ENCODE data around the gene ASB13.

Gene ASB13

DNA sequence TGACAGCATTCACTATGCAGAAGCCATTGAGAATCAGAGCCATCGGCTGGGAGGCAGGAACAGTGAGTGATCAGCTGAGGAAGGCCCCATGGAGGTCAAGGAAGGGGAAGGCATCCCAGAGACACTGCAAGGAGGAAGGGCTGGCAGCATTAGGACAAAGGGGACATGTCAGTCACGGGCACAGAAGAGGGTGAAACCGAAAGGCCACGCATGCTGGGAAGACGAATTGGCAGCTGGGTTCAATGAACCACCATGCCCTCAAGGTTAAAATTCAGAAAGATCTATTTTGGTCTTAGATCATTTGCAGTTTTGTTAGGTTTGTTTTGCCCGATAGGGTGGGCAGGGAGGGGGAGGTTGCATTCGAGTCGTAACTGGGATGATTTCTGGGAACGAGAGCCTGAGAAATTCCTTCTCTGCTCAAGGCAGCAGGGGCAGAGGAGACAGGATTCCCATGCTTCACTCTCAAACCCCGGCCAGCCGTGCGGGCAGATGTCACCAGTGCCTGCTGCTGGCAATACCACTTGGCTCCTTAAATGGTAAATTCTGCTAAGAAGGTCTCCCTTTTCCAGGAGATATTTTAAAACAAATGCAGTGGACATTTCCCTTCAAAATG is 57.7 kb downstream of the ASB13 start:
- DNase-seq (ENCODE audit: low read depth in 2 of 2): no peak
- TF ChIP-seq, protein P1, sequence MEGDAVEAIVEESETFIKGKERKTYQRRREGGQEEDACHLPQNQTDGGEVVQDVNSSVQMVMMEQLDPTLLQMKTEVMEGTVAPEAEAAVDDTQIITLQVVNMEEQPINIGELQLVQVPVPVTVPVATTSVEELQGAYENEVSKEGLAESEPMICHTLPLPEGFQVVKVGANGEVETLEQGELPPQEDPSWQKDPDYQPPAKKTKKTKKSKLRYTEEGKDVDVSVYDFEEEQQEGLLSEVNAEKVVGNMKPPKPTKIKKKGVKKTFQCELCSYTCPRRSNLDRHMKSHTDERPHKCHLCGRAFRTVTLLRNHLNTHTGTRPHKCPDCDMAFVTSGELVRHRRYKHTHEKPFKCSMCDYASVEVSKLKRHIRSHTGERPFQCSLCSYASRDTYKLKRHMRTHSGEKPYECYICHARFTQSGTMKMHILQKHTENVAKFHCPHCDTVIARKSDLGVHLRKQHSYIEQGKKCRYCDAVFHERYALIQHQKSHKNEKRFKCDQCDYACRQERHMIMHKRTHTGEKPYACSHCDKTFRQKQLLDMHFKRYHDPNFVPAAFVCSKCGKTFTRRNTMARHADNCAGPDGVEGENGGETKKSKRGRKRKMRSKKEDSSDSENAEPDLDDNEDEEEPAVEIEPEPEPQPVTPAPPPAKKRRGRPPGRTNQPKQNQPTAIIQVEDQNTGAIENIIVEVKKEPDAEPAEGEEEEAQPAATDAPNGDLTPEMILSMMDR (IDR thresholded peaks at IDR 0.05; ENCODE audit: low read depth, low read length): no peak
- H3K4me3 ChIP-seq (replicated peaks in 1 of 2; ENCODE audit: low read depth in 2 of 2, low read length in 2 of 2): no peak overlapping the region

DNA sequence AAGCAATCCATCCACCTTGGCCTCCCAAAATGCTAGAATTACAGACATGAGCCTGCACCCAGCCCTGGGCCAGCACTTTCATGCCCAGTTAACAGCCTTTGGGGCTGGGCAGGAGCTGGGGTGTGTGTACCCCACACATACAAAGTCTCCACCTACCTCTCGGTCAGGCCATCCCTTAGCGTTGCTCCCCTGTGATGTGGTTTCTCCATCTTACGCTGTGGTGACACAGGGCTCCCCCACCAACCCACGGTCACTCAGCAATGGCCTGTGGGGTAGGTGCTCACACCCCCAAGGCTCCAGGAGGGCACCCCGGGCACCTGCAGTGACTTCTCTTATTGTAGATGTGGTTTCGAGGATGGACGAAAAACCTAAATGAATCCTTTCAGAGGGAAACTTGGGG is 58.8 kb downstream of the ASB13 start:
- H3K4me3 ChIP-seq (replicated peaks in 1 of 2; ENCODE audit: low read depth in 2 of 2, low read length in 2 of 2): no peak overlapping the region
- DNase-seq (ENCODE audit: low read depth in 2 of 2): no peak
- TF ChIP-seq, protein P1 (IDR thresholded peaks at IDR 0.05; ENCODE audit: low read depth, low read length): no peak

DNA sequence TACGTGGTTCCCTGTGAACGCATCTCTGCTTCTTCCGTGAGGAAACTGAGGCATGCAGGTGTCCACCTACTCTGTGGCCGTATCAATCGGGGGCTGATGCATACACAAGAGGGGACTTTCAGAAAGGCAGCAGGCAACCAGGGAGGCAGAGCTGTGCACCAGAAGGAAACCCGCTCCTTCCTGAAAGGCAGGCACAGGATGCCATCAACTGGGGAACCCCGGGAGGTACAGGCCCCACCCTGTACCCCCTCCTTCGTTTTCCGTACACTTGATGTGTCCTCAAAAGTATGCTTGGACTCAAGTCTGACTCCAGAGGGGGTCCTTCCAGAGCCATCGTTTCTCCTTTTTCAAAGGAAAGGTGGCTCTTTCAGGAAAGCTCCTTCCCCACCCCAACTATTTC is 59.5 kb downstream of the ASB13 start:
- no peak for DNase-seq (ENCODE audit: low read depth in 2 of 2)
- H3K4me3 ChIP-seq (replicated peaks in 1 of 2; ENCODE audit: low read depth in 2 of 2, low read length in 2 of 2): no peak overlapping the region
- TF ChIP-seq, protein P1 (IDR thresholded peaks at IDR 0.05; ENCODE audit: low read depth, low read length): no peak

DNA sequence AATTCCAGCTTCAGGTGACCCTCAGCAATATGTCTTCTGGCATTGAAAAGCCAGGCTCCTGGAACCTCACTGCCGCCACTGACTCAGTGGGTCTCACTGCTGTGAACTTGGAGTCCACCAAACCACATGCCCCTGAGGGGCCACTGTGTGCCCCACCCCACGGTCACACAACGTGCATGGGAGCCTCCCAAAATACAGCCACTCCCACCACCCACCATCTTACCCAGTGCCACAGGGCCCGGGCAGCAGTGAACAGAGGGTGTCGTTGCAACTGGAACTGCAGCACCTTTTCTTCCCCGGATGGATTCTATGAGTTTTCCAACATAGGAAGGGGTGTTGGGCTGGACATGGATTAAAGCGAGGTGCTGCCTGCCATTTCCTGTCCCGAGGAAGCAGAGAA is 60.1 kb downstream of the ASB13 start:
- TF ChIP-seq, protein P1 (IDR thresholded peaks at IDR 0.05; ENCODE audit: low read depth, low read length): no peak
- DNase-seq (ENCODE audit: low read depth in 2 of 2): no peak
- H3K4me3 ChIP-seq (replicated peaks in 1 of 2; ENCODE audit: low read depth in 2 of 2, low read length in 2 of 2): no peak overlapping the region

DNA sequence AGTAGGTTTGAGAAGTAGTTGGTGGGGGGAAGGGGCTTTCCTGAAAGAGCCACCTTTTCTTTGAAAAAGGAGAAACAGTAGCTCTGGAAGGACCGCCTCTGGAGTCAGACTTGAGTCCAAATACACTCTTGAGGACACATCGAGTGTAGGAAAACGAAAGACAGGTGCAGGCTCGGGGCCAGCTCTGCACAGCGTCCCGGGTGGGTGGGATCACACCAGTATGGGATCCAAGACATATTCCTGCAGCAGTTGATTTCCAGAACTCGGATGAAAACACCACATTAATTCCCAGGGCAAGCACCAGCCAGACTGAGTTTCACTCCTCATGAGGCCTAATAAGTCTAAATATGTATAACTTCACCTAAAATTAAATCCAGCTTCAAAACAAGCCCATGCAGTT is 61.4 kb downstream of the ASB13 start:
- DNase-seq (ENCODE audit: low read depth in 2 of 2): no peak
- TF ChIP-seq, protein P1 (IDR thresholded peaks at IDR 0.05; ENCODE audit: low read depth, low read length): no peak
- H3K4me3 ChIP-seq (replicated peaks in 1 of 2; ENCODE audit: low read depth in 2 of 2, low read length in 2 of 2): no peak overlapping the region

DNA sequence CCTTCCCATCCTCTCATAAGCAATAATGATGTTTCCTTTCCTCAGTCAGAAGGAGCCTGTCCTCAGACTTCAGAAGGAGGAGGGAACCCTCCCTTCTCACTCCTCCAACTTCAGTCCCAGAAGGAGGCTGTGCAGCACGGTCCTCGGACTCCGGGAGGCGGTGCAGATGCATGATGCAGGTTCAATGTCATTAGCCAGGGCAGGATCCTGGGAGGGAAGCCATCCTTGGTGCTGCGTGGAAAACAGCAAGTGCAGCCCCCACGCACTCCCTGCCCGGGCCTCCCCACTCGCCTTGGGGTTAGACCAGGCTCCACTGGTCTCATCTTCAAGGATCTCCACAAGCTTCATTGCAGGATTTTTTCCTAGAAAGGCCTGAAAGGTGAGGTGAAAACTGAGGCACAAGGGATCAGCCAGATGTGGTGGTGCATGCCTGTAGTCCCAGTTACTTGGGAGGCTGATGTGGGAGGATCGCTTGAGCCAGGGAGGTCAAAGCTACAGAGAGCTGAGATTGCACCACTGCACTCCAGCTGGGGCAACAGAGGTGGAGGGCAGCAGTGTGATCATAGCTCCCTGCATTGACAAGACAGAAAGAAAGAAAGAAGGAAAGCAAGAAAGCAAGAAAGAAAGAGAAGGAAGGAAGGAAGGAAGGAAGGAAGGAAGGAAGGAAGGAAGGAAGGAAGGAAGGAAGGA is 62.0 kb downstream of the ASB13 start:
- TF ChIP-seq, protein P1 (IDR thresholded peaks at IDR 0.05; ENCODE audit: low read depth, low read length): no peak
- H3K4me3 ChIP-seq (replicated peaks in 1 of 2; ENCODE audit: low read depth in 2 of 2, low read length in 2 of 2): no peak overlapping the region
- no peak for DNase-seq (ENCODE audit: low read depth in 2 of 2)

DNA sequence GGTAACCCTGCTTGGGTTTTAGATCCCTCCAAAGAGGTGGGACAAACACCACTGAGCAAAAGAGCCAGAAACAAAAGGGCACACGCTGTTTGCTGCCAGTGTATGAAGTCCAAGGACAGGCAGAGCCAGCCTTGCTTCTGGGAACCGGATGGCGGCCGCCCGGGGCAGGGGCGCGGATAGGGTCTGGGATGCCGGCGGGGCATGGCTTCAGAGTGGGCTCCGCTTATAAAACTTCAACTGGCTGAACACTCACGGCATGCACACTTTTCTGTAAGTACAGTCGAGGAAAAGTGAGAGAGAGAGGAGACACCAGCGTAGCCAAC is 62.6 kb downstream of the ASB13 start:
- TF ChIP-seq, protein P1 (IDR thresholded peaks at IDR 0.05; ENCODE audit: low read depth, low read length): no peak
- DNase-seq (ENCODE audit: low read depth in 2 of 2): no peak
- H3K4me3 ChIP-seq (replicated peaks in 1 of 2; ENCODE audit: low read depth in 2 of 2, low read length in 2 of 2): no peak overlapping the region
